GM23338 (cell line): Measurements from ENCODE around the gene ME1. TPM values are rescaled to one million over a fixed set of nuclear protein-coding genes. Genes with fewer than 3 reads are reported as not detected.

Experiments used
- ATAC-seq: fragments of 200-7000 bp; cut with Tn5 transposase; 3 replicates; pipeline ENCODE4 v1.9.1; 2020
- DNase-seq: peaks from one replicate; pipeline ENCODE4 v3.0.0-alpha.2; 2015; ENCODE audit warnings: low spot score
- H2AFZ ChIP-seq: fragments of 200-600 bp; sonication (generic); 2 replicates; pipeline ENCODE4 v1.8.0; 2016; ENCODE audit warnings: antibody characterized with exemption, mild to moderate bottlenecking, moderate library complexity
- H3F3A ChIP-seq: fragments of 200-600 bp; sonication (generic); replicated peaks from 2 replicates; pipeline ENCODE4 v1.8.0; 2017; ENCODE audit warnings: antibody characterized with exemption, mixed run types, low read depth
- H3K27ac ChIP-seq: fragments of 200-600 bp; sonication (generic); 2 replicates; pipeline ENCODE4 v1.6.1; 2016; ENCODE audit warnings: low read depth
- H3K27me3 ChIP-seq: fragments of 200-600 bp; sonication (generic); 2 replicates; pipeline ENCODE4 v1.8.0; 2016; ENCODE audit warnings: mild to moderate bottlenecking, mixed run types, moderate library complexity; ENCODE audit not compliant: insufficient read depth
- H3K36me3 ChIP-seq: fragments of 200-600 bp; sonication (generic); 2 replicates; pipeline ENCODE4 v1.8.0; 2016; ENCODE audit warnings: mild to moderate bottlenecking; ENCODE audit not compliant: insufficient read depth
- H3K4me1 ChIP-seq: fragments of 200-600 bp; sonication (generic); 2 replicates; pipeline ENCODE4 v1.8.0; 2016; ENCODE audit warnings: mild to moderate bottlenecking, moderate library complexity; ENCODE audit not compliant: insufficient read depth
- H3K4me2 ChIP-seq: fragments of 200-600 bp; sonication (generic); 2 replicates; pipeline ENCODE4 v1.7.1; 2017; ENCODE audit warnings: mixed run types
- H3K4me3 ChIP-seq: fragments of 200-600 bp; sonication (generic); 2 replicates; pipeline ENCODE4 v1.6.1; 2016; ENCODE audit warnings: mixed run types
- H3K79me2 ChIP-seq: fragments of 200-600 bp; sonication (generic); replicated peaks from 2 replicates; pipeline ENCODE4 v1.8.0; 2017; ENCODE audit warnings: mild to moderate bottlenecking; ENCODE audit not compliant: insufficient read depth
- H3K9me2 ChIP-seq: fragments of 200-600 bp; sonication (generic); 2 replicates; pipeline ENCODE4 v1.8.0; 2017; ENCODE audit not compliant: insufficient read depth
- H4K20me1 ChIP-seq: fragments of 200-600 bp; sonication (generic); replicated peaks from 2 replicates; pipeline ENCODE4 v1.8.0; 2017; ENCODE audit warnings: mild to moderate bottlenecking; ENCODE audit not compliant: insufficient read depth
- H3K27ac Mint-ChIP-seq: 2 replicates; pipeline ENCODE4 v1.8.0; 2020; ENCODE audit warnings: inconsistent platforms, mild to moderate bottlenecking, moderate library complexity, mixed read lengths
- H3K27me3 Mint-ChIP-seq: 3 replicates; pipeline ENCODE4 v1.8.0; 2022; ENCODE audit warnings: low read depth, mild to moderate bottlenecking, moderate library complexity, mixed read lengths, inconsistent platforms; ENCODE audit not compliant: insufficient read depth, poor library complexity
- H3K36me3 Mint-ChIP-seq: 3 replicates; pipeline ENCODE4 v1.8.0; 2021; ENCODE audit warnings: low read depth, mild to moderate bottlenecking, inconsistent platforms, moderate library complexity, mixed read lengths
- H3K4me1 Mint-ChIP-seq: 3 replicates; pipeline ENCODE4 v1.8.0; 2020; ENCODE audit warnings: mild to moderate bottlenecking, inconsistent platforms, mixed read lengths
- H3K4me3 Mint-ChIP-seq: 3 replicates; pipeline ENCODE4 v1.8.0; 2021; ENCODE audit warnings: moderate library complexity, mild to moderate bottlenecking, inconsistent platforms, mixed read lengths
- H3K9me3 Mint-ChIP-seq: 3 replicates; pipeline ENCODE4 v1.8.0; 2020; ENCODE audit warnings: moderate library complexity, mild to moderate bottlenecking, inconsistent platforms, mixed read lengths
- CREB1 ChIP-seq: fragments of 250-450 bp; sonication (Bioruptor Pico); IDR thresholded peaks from 2 replicates; pipeline ENCODE4 v1.5.0; 2020; ENCODE audit warnings: low read depth, mild to moderate bottlenecking, moderate library complexity
- NANOG ChIP-seq: IDR thresholded peaks from 2 replicates; pipeline ENCODE4 v1.6.1; 2016; ENCODE audit warnings: antibody characterized with exemption, borderline replicate concordance
- REST ChIP-seq: IDR thresholded peaks from one replicate; pipeline ENCODE4 v1.6.1; 2018; ENCODE audit warnings: antibody characterized with exemption; ENCODE audit not compliant: unreplicated experiment
- ZNF462 ChIP-seq: fragments of 250-450 bp; sonication (Bioruptor Pico); IDR thresholded peaks from 2 replicates; pipeline ENCODE4 v1.5.0; 2020; ENCODE audit warnings: mild to moderate bottlenecking, moderate library complexity
- polyA plus RNA-seq: library from polyadenylated mRNA; unstranded; fragments of >200 nt; fragmentation: Nextera tagmentation; extraction: Ambion mirVana; gene quantifications from 2 replicates; pipeline ENCODE4 v1.2.1, GENCODE V29; 2016
- total RNA-seq: library from RNA; depleted of rRNA; stranded (reverse); fragments of >200 nt; shearing (Covaris generic); gene quantifications from 2 replicates; pipeline ENCODE4 v1.2.3, GENCODE V29; 2014

Gene ME1
- total and polyA plus RNA-seq, 2 experiments from 2014 or later, result 6.4 to 8.0 TPM

- peaks cover 4% of the 10 kb centered on the region for H3K27me3 Mint-ChIP-seq
- Histone ChIP-seq H3K4me2 (no peak overlapping the region), H3K79me2 (no peaks in the 10 kb centered on the region), H3K27ac (no peak overlapping the region), H3K36me3 (no peaks in the 10 kb centered on the region), H3K4me3 (no peak overlapping the region), H3K9me2 (no peaks in the 10 kb centered on the region), H3K4me1 (peaks cover 7% of the 10 kb centered on the region), H3K27me3 (peaks cover 53% of the 10 kb centered on the region), H3F3A (no peaks in the 10 kb centered on the region), H2AFZ (no peak overlapping the region), H4K20me1 (no peaks in the 10 kb centered on the region)
- peaks cover 17% of the 10 kb centered on the region for H3K4me1 Mint-ChIP-seq
- ATAC-seq (no peak), DNase-seq (no peak)
- TF ChIP-seq NANOG, result no peak
- TF ChIP-seq REST, result no peak
- no peaks in the 10 kb centered on the region for H3K9me3 Mint-ChIP-seq
- H3K27ac Mint-ChIP-seq, result no peak overlapping the region
- no peaks in the 10 kb centered on the region for H3K36me3 Mint-ChIP-seq
- no peak overlapping the region for H3K4me3 Mint-ChIP-seq
These were observed 30.6 kb upstream of the ME1 start for GRCh38 chr6:83461438-83461837.

- no peaks in the 10 kb centered on the region for H3K36me3 Mint-ChIP-seq
- ATAC-seq, result no peak
- no peak overlapping the region for H3K27ac ChIP-seq
These were observed 28.8 kb upstream of the ME1 start for GRCh38 chr6:83459663-83460062.

More at GRCh38 chr6:83459663-83460062, 28.8 kb upstream of the ME1 start:
- no peaks in the 10 kb centered on the region for H4K20me1 ChIP-seq
- H3K27ac Mint-ChIP-seq, result no peak overlapping the region
- peaks cover 7% of the 10 kb centered on the region for H3K4me1 ChIP-seq
- H3K36me3 ChIP-seq, result no peaks in the 10 kb centered on the region
- no peaks in the 10 kb centered on the region for H3K79me2 ChIP-seq
- H3K4me3 Mint-ChIP-seq, result no peak overlapping the region
- TF ChIP-seq ZNF462 (CRISPR knock-in tag) (no peak), CREB1 (no peak)
- DNase-seq, result no peak
- H3K4me3 ChIP-seq, result no peak overlapping the region
- H3K4me1 Mint-ChIP-seq, result peaks cover 17% of the 10 kb centered on the region
- peaks cover 47% of the 10 kb centered on the region for H3K27me3 ChIP-seq
- no peak overlapping the region for H3K4me2 ChIP-seq
- H3K9me3 Mint-ChIP-seq, result no peaks in the 10 kb centered on the region
- no peaks in the 10 kb centered on the region for H3K27me3 Mint-ChIP-seq
- H3F3A ChIP-seq, result no peaks in the 10 kb centered on the region
- H2AFZ ChIP-seq, result no peak overlapping the region
- no peaks in the 10 kb centered on the region for H3K9me2 ChIP-seq
